Measurements from ENCODE around the gene RAB7A. TPM values are rescaled to one million over a fixed set of nuclear protein-coding genes. Genes with fewer than 3 reads are reported as not detected.

The RAB7A gene
- total and polyA plus RNA-seq, 2 of the 8 experiments (the other 6 are each of a cell fraction or from before 2014, with no cell fraction given) = 179 to 195 TPM

GRCh38 chr3:128736601-128737000 lies 10.6 kb downstream of the RAB7A start:
- no peak overlapping the region for H2BK15ac ChIP-seq (ENCODE audit: low read length)
- H3K4me1 ChIP-seq (replicated peaks in 1 of 4; ENCODE audit: control insufficient read depth in 3 of 4, insufficient read depth in 4 of 4, low read length in 3 of 4) = no peaks in the 10 kb centered on the region; a peak in 1 of 7 replicates
- H2BK12ac ChIP-seq (ENCODE audit: low read depth, low read length) = no peak overlapping the region
- no peak overlapping the region for H3K14ac ChIP-seq (ENCODE audit: insufficient read length)
- no peak overlapping the region for H3K9ac ChIP-seq (replicated peaks in 1 of 4; ENCODE audit: extremely low read depth in 1 of 4, low read depth in 3 of 4, low read length in 3 of 4)
- no peak overlapping the region for H4K5ac ChIP-seq (ENCODE audit: insufficient read length, low read depth, low read length)
- no peaks in the 10 kb centered on the region for H3K23me2 ChIP-seq (ENCODE audit: low read depth, low read length)
- ChIA-PET CTCF (ENCODE audit: partially characterized antibody) (interaction anchor here (1.3 to 1.5 kb wide), 3 partner anchors 9 to 55 kb away, joined by 4 to 5 read pairs (median 4); no protein-coding TSS in a partner anchor), POLR2A (ENCODE audit: partially characterized antibody) (interaction anchor here (0.7 to 0.9 kb wide), 2 partner anchors 11 to 21 kb away, joined by 3 read pairs; partner anchors contain the start of gene RAB7A)
- 87% methylated on average over 3 of the region's 3 CpGs; no CpG with 5 or more reads in 1 of the 2 experiments for WGBS, 2 experiments (ENCODE audit: extremely low coverage in 1 of 2, insufficient coverage in 1 of 2, insufficient read length in 1 of 2, insufficient replicate concordance in 2 of 2, low coverage in 1 of 2, low lambda C conversion rate in 2 of 2, missing lambda C conversion rate in 1 of 2)
- no peak overlapping the region for H2BK5ac ChIP-seq (ENCODE audit: low read depth, low read length)
- H3K18ac ChIP-seq (ENCODE audit: extremely low read depth, low read length) = no peak overlapping the region
- H4K20me1 ChIP-seq (replicated peaks in 1 of 2; ENCODE audit: control insufficient read depth in 1 of 2, insufficient read depth in 2 of 2, low read length in 2 of 2) = peaks cover 23 to 28% of the 10 kb centered on the region in 2 experiments
- H3K79me2 ChIP-seq (ENCODE audit: control insufficient read depth in 1 of 2, insufficient read depth in 2 of 2, low read length in 2 of 2) = peaks cover 43 to 98% of the 10 kb centered on the region in 2 experiments
- FAIRE-seq (no peak), DNase-seq (ENCODE audit: low read depth in 1 of 2, low spot score in 2 of 2) (no peak)
- H3K56ac ChIP-seq (replicated peaks; ENCODE audit: insufficient read length, low read depth, low read length) = no peak overlapping the region
- no peak overlapping the region for H3K4ac ChIP-seq (replicated peaks; ENCODE audit: insufficient read length, low read depth, low read length)
- H3K27ac ChIP-seq (ENCODE audit: low read depth, low read length) = no peak overlapping the region
- H2AFZ ChIP-seq (ENCODE audit: low read length) = no peak overlapping the region
- peaks cover 0 to 15% (median 2%) of the 10 kb centered on the region in 4 experiments; a peak in 2 of 8 replicates for H3K36me3 ChIP-seq (ENCODE audit: control insufficient read depth in 2 of 4, insufficient read depth in 4 of 4, low read length in 3 of 4)
- no peak overlapping the region for H2BK120ac ChIP-seq (replicated peaks; ENCODE audit: low read depth, low read length)
- no peak overlapping the region for H4K91ac ChIP-seq (replicated peaks; ENCODE audit: insufficient read length, low read length)
- H2AK5ac ChIP-seq (ENCODE audit: low read depth, low read length) = no peak overlapping the region
- peaks cover 9% of the 10 kb centered on the region for H3K79me1 ChIP-seq (ENCODE audit: low read depth, low read length)
- H3K4me2 ChIP-seq (ENCODE audit: insufficient read depth in 1 of 2, low read depth in 2 of 2, low read length in 2 of 2) = no peak overlapping the region
- no peak overlapping the region for H2BK20ac ChIP-seq (ENCODE audit: low read length)
- H3K9me3 ChIP-seq (ENCODE audit: insufficient read depth in 2 of 2, low read depth in 1 of 2, low read length in 1 of 2) = no peaks in the 10 kb centered on the region
- H3K4me3 ChIP-seq (ENCODE audit: extremely low read depth in 1 of 4, insufficient read depth in 2 of 4, low read depth in 3 of 4, low read length in 4 of 4) = no peak overlapping the region
- no peaks in the 10 kb centered on the region for H3K27me3 ChIP-seq (replicated peaks in 1 of 4; ENCODE audit: control insufficient read depth in 3 of 4, extremely low read depth in 1 of 4, insufficient read depth in 3 of 4, low read length in 3 of 4)
- H4K8ac ChIP-seq (ENCODE audit: extremely low read depth, insufficient read depth, low read length) = no peak overlapping the region
- no peak overlapping the region for H3K23ac ChIP-seq (ENCODE audit: insufficient read length)
- TF ChIP-seq CHD2 (IDR thresholded peaks at IDR 0.05; ENCODE audit: low read length) (no peak), BRCA1 (IDR thresholded peaks at IDR 0.05; ENCODE audit: low read depth, low read length) (no peak), SAP30 (IDR thresholded peaks at IDR 0.05; ENCODE audit: insufficient read depth, insufficient replicate concordance, low read length) (no peak), CBX8 (IDR thresholded peaks at IDR 0.05; ENCODE audit: borderline replicate concordance, low read depth, low read length) (no peak), SIN3A (conservative IDR thresholded peaks at IDR 0.05 in 1 of 2, IDR thresholded peaks at IDR 0.05 in 1 of 2; ENCODE audit: low read depth in 1 of 2, low read length in 2 of 2) (no peak), RAD21 (IDR thresholded peaks at IDR 0.05 in 1 of 2, conservative IDR thresholded peaks at IDR 0.05 in 1 of 2; ENCODE audit: low read depth in 2 of 2, low read length in 2 of 2) (no peak), TEAD4 (IDR thresholded peaks at IDR 0.05; ENCODE audit: low read depth, low read length) (no peak), JUN (IDR thresholded peaks at IDR 0.05; ENCODE audit: low read depth, low read length) (no peak), GTF2F1 (IDR thresholded peaks at IDR 0.05; ENCODE audit: borderline replicate concordance, low read depth, low read length) (no peak), SUZ12 (IDR thresholded peaks at IDR 0.05; ENCODE audit: low read length) (no peak), CTBP2 (IDR thresholded peaks at IDR 0.05; ENCODE audit: borderline replicate concordance, insufficient read depth, insufficient read length, low read length) (no peak), YY1 (IDR thresholded peaks at IDR 0.05; ENCODE audit: low read depth, low read length) (no peak), POU5F1 (IDR thresholded peaks at IDR 0.05; ENCODE audit: low read depth, low read length) (no peak), SRF (IDR thresholded peaks at IDR 0.05; ENCODE audit: low read depth, low read length) (no peak)

All from H1 (cell line).